GM15510 (cell line): ENCODE measurements around the gene SKP1.

Experiments
- POLR2A ChIP-seq: IDR thresholded peaks from 3 replicates; pipeline ENCODE4 v1.6.1; 2011; ENCODE audit warnings: borderline replicate concordance; ENCODE audit not compliant: insufficient read length; ENCODE audit errors: extremely low read depth

Gene SKP1

GRCh38 chr5:134100283-134101091 is 76.3 kb downstream of the SKP1 start:
- peak; percentile 41 for TF ChIP-seq POLR2A

- TF ChIP-seq POLR2A, result no peak
Observed at GRCh38 chr5:134099939-134100282, 76.8 kb downstream of the SKP1 start.

GRCh38 chr5:134099288-134099872 is 77.4 kb downstream of the SKP1 start:
- no peak for TF ChIP-seq POLR2A
